ENCODE measurements around the gene NACC2. TPM values are rescaled to one million over a fixed set of nuclear protein-coding genes. Genes with fewer than 3 reads are reported as not detected.

Gene NACC2
- total RNA-seq, 6 experiments from 2014 or later = 10.9 to 25.8 (median 13.8) TPM

DNA sequence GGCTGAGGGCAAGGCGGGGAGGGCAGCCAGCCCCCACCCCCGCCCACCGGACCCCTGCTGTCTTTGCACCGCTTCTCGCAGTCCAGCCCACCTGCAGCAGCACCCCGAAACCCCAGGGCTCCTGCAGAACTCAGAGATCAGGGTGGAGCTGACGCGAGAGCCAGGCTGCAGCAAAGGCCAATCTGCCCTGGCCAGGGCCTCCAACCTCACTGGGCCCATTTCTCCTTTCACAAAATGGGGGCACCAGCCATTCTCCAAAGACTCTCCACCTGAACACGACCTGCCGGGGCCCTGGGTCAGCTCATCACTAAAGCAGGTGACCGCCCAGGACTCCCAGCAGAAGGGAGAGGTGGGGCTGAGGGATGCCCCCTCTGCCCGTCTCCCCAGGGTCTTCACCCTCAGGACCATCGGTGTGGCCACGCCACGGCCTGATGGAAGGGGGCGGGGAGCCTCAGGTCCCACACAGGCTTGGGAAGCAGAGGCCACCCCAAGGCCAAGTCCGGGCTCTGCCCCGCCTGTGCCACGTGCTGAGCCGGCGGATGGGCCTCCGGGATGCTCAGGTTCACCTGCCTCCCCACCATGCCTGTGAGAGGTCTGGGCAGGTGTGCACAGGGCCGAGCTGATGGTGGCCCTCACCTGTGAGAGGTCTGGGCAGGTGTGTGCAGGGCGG lies 13.1 kb downstream of the NACC2 start:
- DNase-seq = peak in 1 of 3 donors; percentile 46
- H3K4me3 ChIP-seq = no peak overlapping the region
- no CpG with 5 or more reads among the region's 24 CpGs for WGBS (ENCODE audit: insufficient coverage, low coverage, low lambda C conversion rate, missing lambda C conversion rate)
- H3K9me3 ChIP-seq = no peaks in the 10 kb centered on the region
- H3K36me3 ChIP-seq = no peaks in the 10 kb centered on the region
- no peaks in the 10 kb centered on the region for H3K27me3 ChIP-seq
- H3K4me1 ChIP-seq = peaks cover 0 to 15% (median 5%) of the 10 kb centered on the region in 4 donors
- TF ChIP-seq POLR2A (IDR thresholded peaks at IDR 0.05) = no peak
- TF ChIP-seq, protein P1, sequence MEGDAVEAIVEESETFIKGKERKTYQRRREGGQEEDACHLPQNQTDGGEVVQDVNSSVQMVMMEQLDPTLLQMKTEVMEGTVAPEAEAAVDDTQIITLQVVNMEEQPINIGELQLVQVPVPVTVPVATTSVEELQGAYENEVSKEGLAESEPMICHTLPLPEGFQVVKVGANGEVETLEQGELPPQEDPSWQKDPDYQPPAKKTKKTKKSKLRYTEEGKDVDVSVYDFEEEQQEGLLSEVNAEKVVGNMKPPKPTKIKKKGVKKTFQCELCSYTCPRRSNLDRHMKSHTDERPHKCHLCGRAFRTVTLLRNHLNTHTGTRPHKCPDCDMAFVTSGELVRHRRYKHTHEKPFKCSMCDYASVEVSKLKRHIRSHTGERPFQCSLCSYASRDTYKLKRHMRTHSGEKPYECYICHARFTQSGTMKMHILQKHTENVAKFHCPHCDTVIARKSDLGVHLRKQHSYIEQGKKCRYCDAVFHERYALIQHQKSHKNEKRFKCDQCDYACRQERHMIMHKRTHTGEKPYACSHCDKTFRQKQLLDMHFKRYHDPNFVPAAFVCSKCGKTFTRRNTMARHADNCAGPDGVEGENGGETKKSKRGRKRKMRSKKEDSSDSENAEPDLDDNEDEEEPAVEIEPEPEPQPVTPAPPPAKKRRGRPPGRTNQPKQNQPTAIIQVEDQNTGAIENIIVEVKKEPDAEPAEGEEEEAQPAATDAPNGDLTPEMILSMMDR (IDR thresholded peaks at IDR 0.05) = no peak
- ATAC-seq = no peak
- intact Hi-C loops (cut with DNase I) = no loop called here
- H3K27ac ChIP-seq = no peak overlapping the region

GRCh38 chr9:136081113-136081825 lies 13.8 kb downstream of the NACC2 start:
- Histone ChIP-seq H3K4me3 (no peak overlapping the region), H3K4me1 (peaks cover 0 to 11% (median 5%) of the 10 kb centered on the region in 4 donors), H3K27ac (no peak overlapping the region), H3K9me3 (no peaks in the 10 kb centered on the region), H3K27me3 (no peaks in the 10 kb centered on the region), H3K36me3 (no peaks in the 10 kb centered on the region)
- DNase-seq (peak in 1 of 3 donors; percentile 47), ATAC-seq (peak in 1 of 4 donors; percentile 9)
- intact Hi-C loops (cut with DNase I) = no loop called here
- no peak for TF ChIP-seq POLR2A (IDR thresholded peaks at IDR 0.05)
- TF ChIP-seq, protein P1 (IDR thresholded peaks at IDR 0.05) = no peak
- WGBS (ENCODE audit: insufficient coverage, low coverage, low lambda C conversion rate, missing lambda C conversion rate) = no CpG with 5 or more reads among the region's 27 CpGs

DNA sequence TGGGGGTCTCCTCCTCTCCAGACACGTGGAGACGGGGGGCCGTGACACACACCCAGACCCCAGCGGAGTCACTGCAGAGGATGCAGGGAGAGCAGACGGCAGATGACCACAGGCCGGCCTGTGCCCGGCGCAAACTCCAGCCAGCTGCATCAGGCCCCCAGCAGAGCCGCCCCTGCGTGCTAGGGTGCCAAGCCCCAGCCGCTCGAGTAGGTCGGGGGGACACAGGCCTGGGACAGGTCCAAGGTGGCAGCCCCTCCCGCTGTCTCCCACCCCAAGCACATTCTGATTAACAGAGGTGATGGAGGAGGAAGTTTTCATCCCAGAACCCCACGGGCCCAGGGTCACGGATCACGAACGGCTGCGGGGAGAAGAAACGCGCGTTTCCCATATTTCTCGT lies 14.4 kb downstream of the NACC2 start:
- ATAC-seq = peak in 1 of 4 donors; percentile 17
- Histone ChIP-seq H3K36me3 (no peaks in the 10 kb centered on the region), H3K27ac (no peak overlapping the region), H3K4me3 (no peak overlapping the region), H3K4me1 (peaks cover 0 to 7% (median 3%) of the 10 kb centered on the region in 4 donors), H3K9me3 (no peaks in the 10 kb centered on the region), H3K27me3 (no peaks in the 10 kb centered on the region)
- TF ChIP-seq POLR2A (IDR thresholded peaks at IDR 0.05) = no peak
- TF ChIP-seq, protein P1 (IDR thresholded peaks at IDR 0.05) = no peak
- peak in 1 of 3 donors; percentile 49 for DNase-seq
- intact Hi-C loops (cut with DNase I) = no loop called here
- WGBS (ENCODE audit: insufficient coverage, low coverage, low lambda C conversion rate, missing lambda C conversion rate) = 60% methylated on average over 1 of the region's 23 CpGs

DNA sequence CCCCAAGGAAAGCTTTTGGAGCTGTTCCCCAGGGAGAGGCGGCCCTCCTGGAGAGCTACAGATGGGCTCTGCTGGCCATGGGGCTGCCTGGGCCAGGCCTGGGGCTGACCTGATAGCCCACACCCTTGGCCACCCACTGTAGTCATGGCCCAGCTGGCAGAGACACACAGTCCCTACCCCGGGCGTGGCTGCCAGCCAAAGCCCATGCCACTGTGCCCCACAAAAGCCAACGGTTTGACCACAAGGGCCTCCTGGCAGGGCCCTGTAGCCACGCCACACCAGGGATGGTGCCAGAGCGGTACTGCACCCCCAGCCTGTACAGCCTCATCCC lies 15.2 kb downstream of the NACC2 start:
- no peaks in the 10 kb centered on the region for H3K27me3 ChIP-seq
- no CpG with 5 or more reads among the region's 6 CpGs for WGBS (ENCODE audit: insufficient coverage, low coverage, low lambda C conversion rate, missing lambda C conversion rate)
- no peak for TF ChIP-seq POLR2A (IDR thresholded peaks at IDR 0.05)
- TF ChIP-seq, protein P1 (IDR thresholded peaks at IDR 0.05) = no peak
- intact Hi-C loops (cut with DNase I) = no loop called here
- ATAC-seq (peak in 2 of 4 donors; percentile 5 to 17), DNase-seq (peak in 1 of 3 donors; percentile 52)
- no peaks in the 10 kb centered on the region for H3K4me1 ChIP-seq
- no peaks in the 10 kb centered on the region for H3K9me3 ChIP-seq
- H3K27ac ChIP-seq = no peak overlapping the region
- no peaks in the 10 kb centered on the region for H3K36me3 ChIP-seq
- H3K4me3 ChIP-seq = no peak overlapping the region

All from right lobe of liver (tissue), 6 donors.